Measurements from ENCODE around the gene MYOF.

DNA sequence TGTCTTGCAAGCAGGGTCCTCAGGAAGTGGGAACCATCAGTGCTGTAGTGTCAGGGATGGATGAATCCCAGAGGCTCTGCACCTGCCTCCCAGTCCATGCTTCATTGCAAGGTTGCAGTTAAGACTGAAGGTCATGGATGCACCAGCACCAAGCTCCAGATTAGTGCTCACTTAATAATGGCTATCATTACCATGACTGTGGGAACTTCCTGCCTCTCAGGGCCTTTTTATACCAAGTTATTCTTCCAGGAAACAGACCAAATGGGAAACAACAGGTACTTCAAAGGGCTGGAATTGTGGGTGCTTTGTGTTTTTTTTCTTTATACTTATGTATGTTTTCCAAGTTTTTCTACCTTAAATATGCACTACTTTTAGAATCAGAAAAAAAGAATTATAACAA lies 210.8 kb downstream of the MYOF start:
- TF ChIP-seq POLR2A (IDR thresholded peaks at IDR 0.05; ENCODE audit: low read depth, low read length) (no peak), TAF1 (IDR thresholded peaks at IDR 0.05; ENCODE audit: low read depth, low read length) (no peak), POLR2AphosphoS5 (IDR thresholded peaks at IDR 0.05; ENCODE audit: low read depth, low read length) (no peak), POU2F2 (IDR thresholded peaks at IDR 0.05; ENCODE audit: low read depth, low read length) (no peak)
